22Rv1 (cell line): ENCODE data around the gene DIP2B.

Source experiments
- CTCF ChIP-seq: fragments of 450-650 bp; IDR thresholded peaks from 2 replicates; pipeline ENCODE4 v1.5.1; 2017; ENCODE audit warnings: mild to moderate bottlenecking
- ZFX ChIP-seq: fragments of 450-650 bp; IDR thresholded peaks from 2 replicates; pipeline ENCODE4 v1.6.1; 2017; ENCODE audit warnings: antibody characterized with exemption, borderline replicate concordance

- TF ChIP-seq CTCF (no peak), ZFX (no peak)
Observed at GRCh38 chr12:50746431-50746830, 241.6 kb downstream of the DIP2B start.
